CD4-positive, alpha-beta T cell (primary cell): ENCODE results near the gene CDC25B. TPM values are rescaled to one million over a fixed set of nuclear protein-coding genes. Genes with fewer than 3 reads are reported as not detected.

Experiments used
- ATAC-seq: fragments of 200-7000 bp; cut with Tn5 transposase; one replicate; pipeline ENCODE4 v1.10.0; 2022; ENCODE audit warnings: mild to moderate bottlenecking; ENCODE audit not compliant: poor library complexity
- CTCF ChIA-PET: fragments of 350-600 bp; sonication (Branson Sonifier 250); formaldehyde crosslinking; loops from one replicate; lab custom pipeline; 2021; ENCODE audit warnings: antibody characterized with exemption, inconsistent platforms; lab: Charles Lee
- POLR2A ChIA-PET: fragments of 350-600 bp; sonication (Branson Sonifier 250); formaldehyde crosslinking; loops from one replicate; lab custom pipeline; 2021; ENCODE audit warnings: antibody characterized with exemption, inconsistent platforms; lab: Charles Lee
- DNase-seq, 14 experiments: peaks; one replicate each; pipeline ENCODE4 v3.0.0-alpha.2; 2013 to 2020; ENCODE audit warnings: mixed read lengths in 2 of 14
- H3K27ac ChIP-seq, 2 donors: one replicate each; pipeline versions ENCODE4 v1.5.1 to v1.7.0; 2013; ENCODE audit warnings: low read length in 2 of 2, low read depth in 1 of 2, mild to moderate bottlenecking in 1 of 2
- H3K27me3 ChIP-seq, 2 experiments: 1 replicate in 1 of 2; 2 replicates in 1 of 2; pipeline versions ENCODE4 v1.6.1 to v1.7.0; 2013; ENCODE audit warnings: low read length in 2 of 2, control low read depth in 1 of 2, mild to moderate bottlenecking in 1 of 2, moderate library complexity in 1 of 2; ENCODE audit not compliant: insufficient read depth in 2 of 2, control insufficient read depth in 1 of 2
- H3K36me3 ChIP-seq: one replicate; pipeline ENCODE4 v1.6.1; 2013; ENCODE audit warnings: low read length, control low read depth; ENCODE audit not compliant: insufficient read depth
- H3K4me1 ChIP-seq: one replicate; pipeline ENCODE4 v1.6.1; 2013; ENCODE audit warnings: low read length, control low read depth; ENCODE audit not compliant: insufficient read depth
- H3K4me3 ChIP-seq: one replicate; pipeline ENCODE4 v1.5.1; 2013; ENCODE audit warnings: mild to moderate bottlenecking, low read length, moderate library complexity
- H3K9me3 ChIP-seq, 2 experiments: 1 replicate in 1 of 2; 2 replicates in 1 of 2; pipeline versions ENCODE4 v1.6.1 to v1.7.0; 2013; ENCODE audit warnings: low read length in 2 of 2, mild to moderate bottlenecking in 2 of 2, control low read depth in 1 of 2, moderate library complexity in 1 of 2; ENCODE audit not compliant: control insufficient read depth in 1 of 2, insufficient read depth in 1 of 2
- H3K27ac Mint-ChIP-seq: one replicate; pipeline ENCODE4 v1.8.0; 2020; ENCODE audit warnings: mixed read lengths
- H3K27me3 Mint-ChIP-seq: one replicate; pipeline ENCODE4 v1.8.0; 2021; ENCODE audit warnings: mixed read lengths
- H3K36me3 Mint-ChIP-seq: one replicate; pipeline ENCODE4 v1.8.0; 2021; ENCODE audit warnings: low read depth, mixed read lengths
- H3K4me1 Mint-ChIP-seq: one replicate; pipeline ENCODE4 v1.8.0; 2021; ENCODE audit warnings: low read depth, mixed read lengths
- H3K4me3 Mint-ChIP-seq: one replicate; pipeline ENCODE4 v1.8.0; 2020; ENCODE audit warnings: mild to moderate bottlenecking, mixed read lengths
- H3K9me3 Mint-ChIP-seq: one replicate; pipeline ENCODE4 v1.8.0; 2020; ENCODE audit warnings: mixed read lengths
- intact Hi-C, 2 experiments: fragments of 100-400 bp; cut with DNase I in 1 of 2; cut with micrococcal nuclease in 1 of 2; formaldehyde crosslinking; loops; one replicate each; pipeline versions ENCODE4 v1.15.1 to v1.9.0; 2023 to 2025; cut with DNase I, micrococcal nuclease
- total RNA-seq, 174 experiments: library from RNA in 2 of 174; stranded (reverse) in 2 of 174; gene quantifications; one replicate each; pipeline ENCODE4 v1.2.3 and lab custom pipeline; 2021 to 2026
- TF ChIP-seq, protein P1 (sequence below): fragments of 200-600 bp; IDR thresholded peaks from one replicate; pipeline ENCODE4 v1.8.0; 2022; ENCODE audit warnings: antibody characterized with exemption, mild to moderate bottlenecking

Gene CDC25B
- total RNA-seq, 2 experiments from 2014 or later: 144 TPM

DNA sequence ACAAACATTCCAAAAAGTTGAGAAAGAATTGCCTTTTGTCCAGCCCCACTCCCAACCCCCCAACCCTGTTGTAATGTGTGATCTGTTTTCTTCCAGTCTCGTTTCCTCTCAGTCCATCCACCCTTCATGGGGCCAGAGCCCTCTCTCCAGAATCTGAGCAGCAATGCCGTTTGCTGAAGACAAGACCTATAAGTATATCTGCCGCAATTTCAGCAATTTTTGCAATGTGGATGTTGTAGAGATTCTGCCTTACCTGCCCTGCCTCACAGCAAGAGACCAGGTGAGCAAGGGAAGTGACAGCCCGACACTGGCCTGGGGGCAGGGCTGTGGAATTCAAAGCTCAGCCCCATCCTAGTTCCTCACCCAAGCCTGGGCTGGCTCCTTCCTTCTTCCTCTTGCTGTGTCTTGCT is 58.4 kb downstream of the CDC25B start:
- ATAC-seq (no peak), DNase-seq (no peak)
- no peak overlapping the region for H3K4me3 ChIP-seq
- Mint-ChIP-seq H3K4me3 (no peak overlapping the region), H3K36me3 (peaks cover 31% of the 10 kb centered on the region), H3K4me1 (peaks cover 13% of the 10 kb centered on the region), H3K27ac (no peak overlapping the region), H3K27me3 (no peaks in the 10 kb centered on the region), H3K9me3 (no peaks in the 10 kb centered on the region)
- TF ChIP-seq, protein P1, sequence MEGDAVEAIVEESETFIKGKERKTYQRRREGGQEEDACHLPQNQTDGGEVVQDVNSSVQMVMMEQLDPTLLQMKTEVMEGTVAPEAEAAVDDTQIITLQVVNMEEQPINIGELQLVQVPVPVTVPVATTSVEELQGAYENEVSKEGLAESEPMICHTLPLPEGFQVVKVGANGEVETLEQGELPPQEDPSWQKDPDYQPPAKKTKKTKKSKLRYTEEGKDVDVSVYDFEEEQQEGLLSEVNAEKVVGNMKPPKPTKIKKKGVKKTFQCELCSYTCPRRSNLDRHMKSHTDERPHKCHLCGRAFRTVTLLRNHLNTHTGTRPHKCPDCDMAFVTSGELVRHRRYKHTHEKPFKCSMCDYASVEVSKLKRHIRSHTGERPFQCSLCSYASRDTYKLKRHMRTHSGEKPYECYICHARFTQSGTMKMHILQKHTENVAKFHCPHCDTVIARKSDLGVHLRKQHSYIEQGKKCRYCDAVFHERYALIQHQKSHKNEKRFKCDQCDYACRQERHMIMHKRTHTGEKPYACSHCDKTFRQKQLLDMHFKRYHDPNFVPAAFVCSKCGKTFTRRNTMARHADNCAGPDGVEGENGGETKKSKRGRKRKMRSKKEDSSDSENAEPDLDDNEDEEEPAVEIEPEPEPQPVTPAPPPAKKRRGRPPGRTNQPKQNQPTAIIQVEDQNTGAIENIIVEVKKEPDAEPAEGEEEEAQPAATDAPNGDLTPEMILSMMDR: no peak
- no peaks in the 10 kb centered on the region for H3K27me3 ChIP-seq
- ChIA-PET CTCF (interaction anchor here (0.6 to 2.7 kb wide), 26 partner anchors 9 to 315 kb away, joined by 3 to 31 read pairs (median 5); partner anchors contain the start of genes ADISSP, AP5S1, CDC25B and CENPB), POLR2A (interaction anchor here (0.8 to 1.7 kb wide), 5 partner anchors 10 to 101 kb away, joined by 3 to 10 read pairs (median 3); partner anchors contain the start of genes AP5S1 and CENPB)
- H3K4me1 ChIP-seq: peaks cover 9% of the 10 kb centered on the region
- no peaks in the 10 kb centered on the region for H3K9me3 ChIP-seq
- intact Hi-C loops: loop anchor here in 1 of 2 experiments (2.0 kb wide), 1 partner anchor 178 kb away; no protein-coding TSS in a partner anchor
- H3K27ac ChIP-seq: no peak overlapping the region
- H3K36me3 ChIP-seq: peaks cover 37% of the 10 kb centered on the region

Other genes starting within 250 kb of the CDC25B start
- gene GFRA4, start 132.9 kb upstream of the CDC25B start, total RNA-seq: not detected
- not detected for gene ADAM33, start 114.3 kb upstream of the CDC25B start, total RNA-seq
- gene SIGLEC1, start 83.7 kb upstream of the CDC25B start, total RNA-seq: under 1 TPM; 0.08 to 0.11 TPM
- under 1 TPM in 1 of 2 experiments, not detected in 1; 0.08 TPM for gene HSPA12B, start 63.6 kb upstream of the CDC25B start, total RNA-seq
- 10 to 100 TPM; 11.2 to 11.6 TPM for gene ADISSP, start 28.6 kb upstream of the CDC25B start, total RNA-seq
- gene SPEF1, start 14.9 kb upstream of the CDC25B start, total RNA-seq: not detected
- 10 to 100 TPM; 25.1 to 25.3 TPM for gene CENPB, start 9.6 kb upstream of the CDC25B start, total RNA-seq
- gene AP5S1, start 24.2 kb downstream of the CDC25B start, total RNA-seq: 1 to 10 TPM; 6.0 TPM
- 10 to 100 TPM; 13.6 to 14.7 TPM for gene MAVS, start 50.5 kb downstream of the CDC25B start, total RNA-seq
- gene PANK2, start 93.1 kb downstream of the CDC25B start, total RNA-seq: 10 to 100 TPM; 49.0 to 51.1 TPM
- 1 to 10 TPM; 6.8 to 8.1 TPM for gene RNF24, start 219.2 kb downstream of the CDC25B start, total RNA-seq